Keratinocyte (primary cell): ENCODE results near the gene IQCK. TPM values are rescaled to one million over a fixed set of nuclear protein-coding genes. Genes with fewer than 3 reads are reported as not detected.

Source experiments
- DNase-seq: peaks from one replicate; pipeline ENCODE4 v3.0.0-alpha.2; 2011; ENCODE audit warnings: low read depth, missing footprints, low spot score
- FAIRE-seq: peaks from 2 replicates; lab custom pipeline; 2011; peaks lifted over from hg19 to GRCh38; lab: Jason Lieb, UNC
- H2AFZ ChIP-seq: 2 replicates; pipeline ENCODE4 v1.6.0; 2012; ENCODE audit warnings: low read length, control low read depth, inconsistent platforms; ENCODE audit not compliant: control insufficient read depth
- H3K27ac ChIP-seq: 2 replicates; pipeline ENCODE4 v1.5.1; 2011; ENCODE audit warnings: low read length; ENCODE audit not compliant: control insufficient read depth, insufficient read depth
- H3K27me3 ChIP-seq: 3 replicates; pipeline ENCODE4 v1.6.0; 2011; ENCODE audit warnings: low read length; ENCODE audit not compliant: control insufficient read depth, insufficient read depth; ENCODE audit errors: extremely low read depth
- H3K36me3 ChIP-seq, 2 experiments: 2 replicates in 1 of 2; 3 replicates in 1 of 2; pipeline ENCODE4 v1.5.1; 2011; ENCODE audit warnings: low read length in 2 of 2, mild to moderate bottlenecking in 1 of 2; ENCODE audit not compliant: control insufficient read depth in 2 of 2, insufficient read depth in 2 of 2; ENCODE audit errors: extremely low read depth in 1 of 2
- H3K4me1 ChIP-seq: 3 replicates; pipeline ENCODE4 v1.5.1; 2011; ENCODE audit warnings: low read length; ENCODE audit not compliant: control insufficient read depth, insufficient read depth; ENCODE audit errors: extremely low read depth
- H3K4me2 ChIP-seq: 3 replicates; pipeline ENCODE4 v1.6.0; 2011; ENCODE audit warnings: low read depth, low read length; ENCODE audit not compliant: control insufficient read depth, insufficient read depth; ENCODE audit errors: extremely low read depth
- H3K4me3 ChIP-seq, 3 experiments: fragments of 200-600 bp in 1 of 3; sonication (generic) in 1 of 3; 2 replicates in 2 of 3; 3 replicates in 1 of 3; pipeline ENCODE4 v1.5.1; 2011 to 2016; ENCODE audit warnings: low read length in 3 of 3, mild to moderate bottlenecking in 3 of 3, control low read depth in 2 of 3, inconsistent platforms in 1 of 3, low read depth in 1 of 3, mixed read lengths in 1 of 3, mixed run types in 1 of 3, moderate library complexity in 1 of 3; ENCODE audit not compliant: control insufficient read depth in 2 of 3, insufficient read depth in 2 of 3; ENCODE audit errors: extremely low read depth in 1 of 3
- H3K79me2 ChIP-seq: 2 replicates; pipeline ENCODE4 v1.6.0; 2012; ENCODE audit warnings: low read length; ENCODE audit not compliant: control insufficient read depth, insufficient read depth
- H3K9ac ChIP-seq: 3 replicates; pipeline ENCODE4 v1.6.0; 2011; ENCODE audit warnings: low read length; ENCODE audit not compliant: control insufficient read depth, insufficient read depth; ENCODE audit errors: extremely low read depth
- H3K9me1 ChIP-seq: 3 replicates; pipeline ENCODE4 v1.6.0; 2011; ENCODE audit warnings: low read length; ENCODE audit not compliant: control insufficient read depth, insufficient read depth; ENCODE audit errors: extremely low read depth
- H3K9me3 ChIP-seq: 2 replicates; pipeline ENCODE4 v1.5.1; 2012; ENCODE audit warnings: low read depth, low read length; ENCODE audit not compliant: control insufficient read depth
- H4K20me1 ChIP-seq: 3 replicates; pipeline ENCODE4 v1.6.0; 2011; ENCODE audit warnings: low read length; ENCODE audit not compliant: control insufficient read depth, insufficient read depth; ENCODE audit errors: extremely low read depth
- CTCF ChIP-seq, 3 experiments: IDR thresholded peaks in 1 of 3; conservative IDR thresholded peaks in 1 of 3; optimal IDR thresholded peaks in 1 of 3; 2 replicates in 2 of 3; 3 replicates in 1 of 3; pipeline versions ENCODE3 to v1.5.1; 2011; ENCODE audit warnings: low read length in 3 of 3, mild to moderate bottlenecking in 3 of 3, moderate library complexity in 2 of 3, control low read depth in 1 of 3, inconsistent platforms in 1 of 3; ENCODE audit not compliant: insufficient read depth in 2 of 3; ENCODE audit errors: extremely low read depth in 1 of 3
- EZH2 ChIP-seq: IDR thresholded peaks from one replicate; pipeline ENCODE4 v1.6.1; 2012; ENCODE audit warnings: inconsistent platforms, mild to moderate bottlenecking, low read length, moderate library complexity
- dilution Hi-C: fragments of 300-500 bp; cut with MboI; formaldehyde crosslinking; loops from one replicate; pipeline ENCODE4 v1.7.0; 2020; ENCODE audit warnings: low sequenced_read_pairs; ENCODE audit not compliant: extremely low pct_ligation_motif_present
- polyA plus RNA-seq, 5 experiments: library from polyadenylated mRNA; depleted of rRNA in 3 of 5; stranded (reverse) in 3 of 5; stranded (forward) in 1 of 5; unstranded in 1 of 5; fragments of >200 nt; gene quantifications; 1 replicate in 1 of 5; 2 replicates in 3 of 5; 3 replicates in 1 of 5; pipeline versions ENCODE4 v1.2.1 to v1.2.3, GENCODE V29; 2011 to 2012; ENCODE audit warnings: missing spikeins in 2 of 5, low read depth in 1 of 5, low replicate concordance in 1 of 5

Gene IQCK
- polyA plus RNA-seq, 1 donor (not counting 4 experiments of a cell fraction or from before 2014, with no cell fraction given): 9.7 TPM

DNA sequence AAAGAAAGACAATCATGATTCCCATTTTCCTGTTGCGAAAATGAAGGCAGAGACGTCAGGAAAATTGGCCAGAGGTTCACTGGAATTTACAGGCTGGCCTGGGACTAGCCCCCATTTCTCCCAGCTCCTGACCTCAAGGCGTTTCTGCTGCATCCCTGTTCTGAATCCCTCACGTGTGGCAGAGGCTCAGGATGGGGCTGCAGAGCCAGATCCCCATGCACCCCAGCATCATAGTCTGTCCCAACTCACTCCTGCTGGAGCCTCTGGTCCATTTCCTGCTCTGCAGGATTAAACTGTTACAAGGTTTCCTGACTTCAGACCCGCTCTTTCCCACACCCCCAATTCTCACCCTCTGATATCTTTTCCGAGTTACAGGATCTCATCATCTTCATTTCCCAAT lies 163.7 kb downstream of the IQCK start:
- H3K4me3 ChIP-seq: no peak overlapping the region
- H3K4me2 ChIP-seq: no peak overlapping the region
- H3K4me1 ChIP-seq: peaks cover 19% of the 10 kb centered on the region
- dilution Hi-C loops: loop anchor here (10.0 kb wide), 1 partner anchor 267 kb away; no protein-coding TSS in a partner anchor
- no peaks in the 10 kb centered on the region for H3K79me2 ChIP-seq
- FAIRE-seq (no peak), DNase-seq (no peak)
- H3K36me3 ChIP-seq: no peaks in the 10 kb centered on the region
- no peak overlapping the region for H3K27ac ChIP-seq
- peaks cover 36% of the 10 kb centered on the region for H3K27me3 ChIP-seq
- H4K20me1 ChIP-seq: no peaks in the 10 kb centered on the region
- no peaks in the 10 kb centered on the region for H3K9me3 ChIP-seq
- no peak overlapping the region for H2AFZ ChIP-seq
- no peaks in the 10 kb centered on the region for H3K9me1 ChIP-seq
- H3K9ac ChIP-seq: no peak overlapping the region
- TF ChIP-seq CTCF (optimal IDR thresholded peaks at IDR 0.05 in 1 of 3, IDR thresholded peaks at IDR 0.05 in 1 of 3, conservative IDR thresholded peaks at IDR 0.05 in 1 of 3; ENCODE audit: extremely low read depth in 1 of 3, insufficient read depth in 2 of 3, low read length in 3 of 3) (no peak), EZH2 (no peak)

GRCh38 chr16:19882186-19882585 lies 164.1 kb downstream of the IQCK start:
- no peaks in the 10 kb centered on the region for H3K79me2 ChIP-seq
- peaks cover 36% of the 10 kb centered on the region for H3K27me3 ChIP-seq
- H3K4me1 ChIP-seq: peaks cover 19% of the 10 kb centered on the region
- no peak overlapping the region for H3K4me2 ChIP-seq
- H3K4me3 ChIP-seq: no peak overlapping the region
- TF ChIP-seq EZH2 (no peak), CTCF (optimal IDR thresholded peaks at IDR 0.05 in 1 of 3, IDR thresholded peaks at IDR 0.05 in 1 of 3, conservative IDR thresholded peaks at IDR 0.05 in 1 of 3; ENCODE audit: extremely low read depth in 1 of 3, insufficient read depth in 2 of 3, low read length in 3 of 3) (no peak)
- no peak overlapping the region for H3K9ac ChIP-seq
- FAIRE-seq (no peak), DNase-seq (no peak)
- no peaks in the 10 kb centered on the region for H3K36me3 ChIP-seq
- no peaks in the 10 kb centered on the region for H3K9me3 ChIP-seq
- dilution Hi-C loops: loop anchor here (10.0 kb wide), 1 partner anchor 267 kb away; no protein-coding TSS in a partner anchor
- no peaks in the 10 kb centered on the region for H3K9me1 ChIP-seq
- no peak overlapping the region for H3K27ac ChIP-seq
- no peak overlapping the region for H2AFZ ChIP-seq
- H4K20me1 ChIP-seq: no peaks in the 10 kb centered on the region
